ENCODE measurements around the gene EIF3K. TPM values are rescaled to one million over a fixed set of nuclear protein-coding genes. Genes with fewer than 3 reads are reported as not detected.
"Not testable (repeated sequence)": the region's sequence is repeated elsewhere in the genome, so short reads cannot be mapped to it uniquely, and the experiment has no call there.

Gene EIF3K
- polyA plus RNA-seq, 3 donors from 2014 or later: 338 to 456 (median 383) TPM

- Mint-ChIP-seq H3K4me1 (peaks cover 0 to 2% of the 10 kb centered on the region in 2 donors), H3K36me3 (peaks cover 5 to 20% (median 13%) of the 10 kb centered on the region in 3 donors), H3K4me3 (no peak overlapping the region), H3K9me3 (no peaks in the 10 kb centered on the region), H3K27me3 (ENCODE audit: low read depth in 3 of 3) (no peaks in the 10 kb centered on the region), H3K27ac (no peak overlapping the region)
- DNase-seq: no peak
These were observed 19.3 kb upstream of the EIF3K start for GRCh38 chr19:38599722-38600121.

GRCh38 chr19:38602856-38603255 is 16.1 kb upstream of the EIF3K start:
- H3K27ac Mint-ChIP-seq; H3K27me3 Mint-ChIP-seq (ENCODE audit: low read depth in 3 of 3); H3K9me3 Mint-ChIP-seq; DNase-seq; H3K4me3 Mint-ChIP-seq; H3K4me1 Mint-ChIP-seq: not testable (repeated sequence)
- H3K36me3 Mint-ChIP-seq: peaks cover 7 to 13% (median 9%) of the 10 kb centered on the region in 3 donors

DNA sequence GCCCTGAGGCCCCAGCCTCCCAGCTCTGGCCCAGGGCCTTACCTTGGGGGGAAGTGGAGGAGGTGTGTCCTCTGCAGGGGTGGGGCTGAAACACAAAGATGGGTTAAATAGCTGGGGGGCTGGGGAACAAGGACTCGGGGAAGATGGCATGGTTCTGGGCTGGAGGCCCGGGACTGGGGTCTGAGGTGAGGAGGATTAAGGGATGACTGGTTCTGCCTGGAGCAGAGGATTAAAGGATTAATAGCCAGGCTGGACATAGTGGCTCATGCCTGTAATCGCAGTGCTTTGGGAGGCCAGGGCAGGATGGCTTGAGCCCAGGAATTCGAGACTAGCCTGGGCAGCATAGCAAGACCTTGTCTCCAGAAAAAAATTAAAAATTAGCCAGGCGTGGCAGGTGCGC is 12.9 kb upstream of the EIF3K start:
- Mint-ChIP-seq H3K36me3 (peaks cover 8 to 20% (median 13%) of the 10 kb centered on the region in 3 donors), H3K4me3 (no peak overlapping the region), H3K9me3 (no peaks in the 10 kb centered on the region), H3K27ac (no peak overlapping the region), H3K27me3 (ENCODE audit: low read depth in 3 of 3) (no peaks in the 10 kb centered on the region), H3K4me1 (no peaks in the 10 kb centered on the region)
- no peak for DNase-seq

- Mint-ChIP-seq H3K27ac (no peak overlapping the region), H3K36me3 (peaks cover 16 to 31% (median 21%) of the 10 kb centered on the region in 3 donors), H3K27me3 (ENCODE audit: low read depth in 3 of 3) (peaks cover 0 to 13% (median 7%) of the 10 kb centered on the region in 3 donors), H3K9me3 (no peaks in the 10 kb centered on the region), H3K4me3 (no peak overlapping the region), H3K4me1 (peaks cover 44 to 48% of the 10 kb centered on the region in 2 donors)
- no peak for DNase-seq
These were observed 4.7 kb upstream of the EIF3K start for GRCh38 chr19:38614289-38614688.

GRCh38 chr19:38615007-38615581 is 3.9 kb upstream of the EIF3K start:
- DNase-seq: no peak
- peaks cover 52 to 57% of the 10 kb centered on the region in 2 donors for H3K4me1 Mint-ChIP-seq
- peaks cover 12 to 33% (median 18%) of the 10 kb centered on the region in 3 donors for H3K36me3 Mint-ChIP-seq
- H3K4me3 Mint-ChIP-seq: peak overlapping the region; percentile 26 to 75 (median 62)
- H3K9me3 Mint-ChIP-seq: no peaks in the 10 kb centered on the region
- H3K27me3 Mint-ChIP-seq (ENCODE audit: low read depth in 3 of 3): peaks cover 0 to 14% (median 7%) of the 10 kb centered on the region in 3 donors
- H3K27ac Mint-ChIP-seq: peak overlapping the region in 4 of 6 donors; percentile 47 to 66 (median 56)

GRCh38 chr19:38616265-38616664 is 2.7 kb upstream of the EIF3K start:
- DNase-seq: no peak
- Mint-ChIP-seq H3K27me3 (ENCODE audit: low read depth in 3 of 3) (peaks cover 0 to 14% (median 7%) of the 10 kb centered on the region in 3 donors), H3K4me3 (peak overlapping the region; percentile 97 to 100 (median 99)), H3K4me1 (peaks cover 56 to 60% of the 10 kb centered on the region in 2 donors), H3K36me3 (peaks cover 11 to 27% (median 12%) of the 10 kb centered on the region in 3 donors), H3K27ac (peak overlapping the region; percentile 92 to 99 (median 98)), H3K9me3 (no peaks in the 10 kb centered on the region)

DNA sequence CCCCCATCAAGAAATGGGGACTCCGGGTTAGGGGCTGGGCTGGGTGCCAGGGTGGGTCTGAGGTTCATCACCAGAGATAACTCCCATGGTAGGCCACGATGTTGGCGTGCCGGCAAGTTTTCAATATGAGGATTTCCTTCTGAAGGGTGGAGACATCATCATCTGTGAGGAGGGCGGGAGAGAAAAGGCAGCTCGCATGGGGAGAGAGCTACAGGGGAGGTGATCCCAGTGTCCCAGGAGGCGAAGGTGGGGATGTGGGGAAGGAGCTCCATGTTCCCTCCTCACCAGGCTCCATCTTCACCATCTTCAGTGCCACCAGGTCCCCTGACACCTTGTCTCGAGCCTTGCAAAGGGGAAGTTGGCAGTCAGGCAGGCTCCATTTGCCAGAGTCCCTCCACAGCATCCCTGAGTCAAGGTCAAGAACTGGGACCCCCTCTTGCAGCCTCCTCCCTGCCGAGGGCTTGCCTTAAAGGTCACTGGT is 1.7 kb upstream of the EIF3K start:
- H3K27me3 Mint-ChIP-seq (ENCODE audit: low read depth in 3 of 3): peaks cover 0 to 14% (median 7%) of the 10 kb centered on the region in 3 donors
- DNase-seq: peak in 2 of 3 donors; percentile 6 to 9
- H3K27ac Mint-ChIP-seq: peak overlapping the region; percentile 92 to 99 (median 98)
- H3K36me3 Mint-ChIP-seq: peaks cover 12 to 36% (median 14%) of the 10 kb centered on the region in 3 donors
- H3K4me1 Mint-ChIP-seq: peaks cover 59 to 65% of the 10 kb centered on the region in 2 donors
- peak overlapping the region; percentile 97 to 100 (median 99) for H3K4me3 Mint-ChIP-seq
- H3K9me3 Mint-ChIP-seq: no peaks in the 10 kb centered on the region

DNA sequence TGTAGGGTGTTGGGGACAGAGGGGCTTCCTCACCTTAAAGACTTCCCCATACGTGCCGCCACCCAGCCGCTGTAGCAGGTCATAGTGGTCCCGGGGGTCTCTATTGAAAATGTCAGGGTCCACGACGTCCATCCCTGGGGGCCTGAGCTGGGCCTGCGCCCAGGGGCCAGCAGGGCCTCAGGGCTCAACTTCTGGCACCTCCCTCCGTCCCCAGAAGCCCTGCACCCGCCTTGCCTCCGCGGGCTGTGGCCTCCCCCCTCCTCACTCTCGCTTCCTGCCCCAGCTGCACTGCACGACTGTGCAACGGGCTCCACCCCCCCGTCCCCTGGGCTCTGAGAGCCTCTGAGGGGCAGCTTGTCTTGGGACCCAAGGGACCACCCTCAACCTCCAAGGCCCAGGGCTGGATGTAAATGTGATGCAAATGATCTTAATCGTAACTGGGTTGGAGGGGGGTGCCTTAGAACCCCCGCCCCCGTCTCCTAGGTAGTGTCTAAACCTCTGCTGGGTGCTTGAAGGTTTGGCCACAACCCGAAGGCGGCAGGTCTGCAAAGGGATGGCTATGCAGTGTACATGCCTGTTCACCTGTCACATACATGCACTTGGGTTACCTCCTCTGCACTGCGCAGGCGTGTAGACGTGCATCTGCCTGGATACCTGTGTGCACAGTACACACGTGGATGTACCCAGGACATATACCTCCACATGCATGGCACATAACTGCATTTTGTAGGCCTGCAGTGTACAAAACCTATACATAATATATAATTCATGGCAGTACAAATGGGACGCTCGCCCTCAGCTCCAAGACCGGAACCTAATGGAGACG is 1.0 kb upstream of the EIF3K start, which contains the start of gene MAP4K1:
TSS of gene MAP4K1 (minus strand) at position 190 of the 826 bp plus-strand sequence. CDS start at position 132, 58 bp downstream.
- Mint-ChIP-seq H3K27me3 (ENCODE audit: low read depth in 3 of 3) (peaks cover 0 to 14% (median 7%) of the 10 kb centered on the region in 3 donors), H3K9me3 (no peaks in the 10 kb centered on the region), H3K27ac (peak within 1 kb of the TSS; percentile 92 to 99 (median 98)), H3K4me3 (peak within 1 kb of the TSS; percentile 97 to 100 (median 99)), H3K36me3 (peaks cover 10 to 32% (median 12%) of the 10 kb centered on the region in 3 donors), H3K4me1 (peaks cover 56 to 65% of the 10 kb centered on the region in 2 donors)
- DNase-seq: peak; percentile 63 to 72 (median 65)

- peak overlapping the region; percentile 92 to 99 (median 98) for H3K27ac Mint-ChIP-seq
- no peak for DNase-seq
- H3K4me1 Mint-ChIP-seq: peaks cover 52 to 58% of the 10 kb centered on the region in 2 donors
- peak overlapping the region; percentile 97 to 100 (median 99) for H3K4me3 Mint-ChIP-seq
- peaks cover 0 to 11% (median 7%) of the 10 kb centered on the region in 3 donors for H3K27me3 Mint-ChIP-seq (ENCODE audit: low read depth in 3 of 3)
- H3K36me3 Mint-ChIP-seq: peaks cover 9 to 36% (median 12%) of the 10 kb centered on the region in 3 donors
- no peaks in the 10 kb centered on the region for H3K9me3 Mint-ChIP-seq
These were observed 580 bp downstream of the EIF3K start for GRCh38 chr19:38619361-38620174.

DNA sequence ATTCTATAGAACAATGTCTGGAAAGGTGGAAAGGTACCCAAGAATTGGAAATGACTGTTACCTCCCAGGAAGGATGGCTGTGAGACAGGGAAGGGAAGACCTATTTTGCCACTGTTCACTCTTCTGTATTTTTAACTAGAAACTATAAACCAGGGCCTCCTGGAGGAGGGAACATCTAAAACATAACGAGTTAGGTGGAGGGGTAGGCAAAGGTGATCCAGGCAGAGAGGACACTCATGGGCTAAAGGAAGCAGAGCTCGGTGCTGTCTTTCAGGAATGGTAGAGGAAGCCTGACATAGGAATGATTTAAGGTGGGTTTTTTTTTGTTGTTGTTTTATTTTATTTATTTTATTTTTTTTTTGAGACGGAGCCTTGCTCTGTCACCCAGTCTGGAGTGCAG is 5.8 kb downstream of the EIF3K start:
- no peak overlapping the region for H3K4me3 Mint-ChIP-seq
- peaks cover 0 to 4% (median 0%) of the 10 kb centered on the region in 3 donors for H3K27me3 Mint-ChIP-seq (ENCODE audit: low read depth in 3 of 3)
- H3K9me3 Mint-ChIP-seq: no peaks in the 10 kb centered on the region
- peak overlapping the region in 1 of 6 donors; percentile 65 for H3K27ac Mint-ChIP-seq
- peaks cover 11 to 13% of the 10 kb centered on the region in 2 donors for H3K4me1 Mint-ChIP-seq
- H3K36me3 Mint-ChIP-seq: peaks cover 13 to 36% (median 19%) of the 10 kb centered on the region in 3 donors
- DNase-seq: no peak

DNA sequence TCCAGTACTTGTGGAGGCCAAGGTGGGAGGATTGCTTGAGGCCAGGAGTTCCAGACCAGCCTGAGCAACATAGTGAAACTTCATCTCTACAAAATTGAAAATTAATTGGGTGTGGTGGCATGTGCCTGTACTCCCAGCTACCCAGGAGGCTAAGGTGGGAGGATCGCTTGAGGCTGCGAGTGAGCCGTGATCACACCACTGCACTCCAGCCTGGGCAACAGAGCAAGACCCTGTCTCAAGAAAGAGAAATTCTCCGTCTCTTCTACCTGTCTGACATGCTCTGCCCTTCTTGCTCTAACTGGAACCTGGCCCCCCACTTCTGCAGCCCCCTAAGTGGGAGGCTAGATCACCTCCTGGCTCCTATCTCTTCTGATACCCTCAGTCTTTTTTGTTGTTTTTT is 7.4 kb downstream of the EIF3K start:
- no peak for DNase-seq
- Mint-ChIP-seq H3K36me3 (peaks cover 11 to 38% (median 19%) of the 10 kb centered on the region in 3 donors), H3K4me3 (no peak overlapping the region), H3K27me3 (ENCODE audit: low read depth in 3 of 3) (peaks cover 0 to 4% (median 0%) of the 10 kb centered on the region in 3 donors), H3K27ac (no peak overlapping the region), H3K9me3 (no peaks in the 10 kb centered on the region), H3K4me1 (peaks cover 4 to 6% of the 10 kb centered on the region in 2 donors)

DNA sequence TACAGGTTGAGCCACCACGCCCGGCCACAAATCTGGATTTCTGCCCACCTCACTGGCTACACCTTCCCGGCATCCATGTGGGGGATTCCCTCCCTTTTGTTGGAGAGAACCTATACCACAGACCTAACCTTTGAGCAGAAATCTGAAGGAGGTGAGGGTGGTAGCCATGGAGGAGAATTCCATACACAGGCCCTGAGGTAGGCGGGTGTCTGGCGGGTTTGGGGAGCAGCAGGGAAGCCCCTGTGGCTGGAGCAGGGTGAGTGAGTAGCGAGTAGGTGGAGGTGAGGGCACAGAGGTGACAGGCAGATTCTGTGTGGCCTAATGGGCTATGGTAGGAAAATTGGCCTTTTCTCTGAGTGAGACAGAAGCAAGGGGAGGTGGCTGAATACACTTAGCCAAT is 10.6 kb downstream of the EIF3K start:
- peaks cover 0 to 8% (median 0%) of the 10 kb centered on the region in 3 donors for H3K27me3 Mint-ChIP-seq (ENCODE audit: low read depth in 3 of 3)
- peaks cover 8 to 28% (median 22%) of the 10 kb centered on the region in 3 donors for H3K36me3 Mint-ChIP-seq
- H3K27ac Mint-ChIP-seq: no peak overlapping the region

DNA sequence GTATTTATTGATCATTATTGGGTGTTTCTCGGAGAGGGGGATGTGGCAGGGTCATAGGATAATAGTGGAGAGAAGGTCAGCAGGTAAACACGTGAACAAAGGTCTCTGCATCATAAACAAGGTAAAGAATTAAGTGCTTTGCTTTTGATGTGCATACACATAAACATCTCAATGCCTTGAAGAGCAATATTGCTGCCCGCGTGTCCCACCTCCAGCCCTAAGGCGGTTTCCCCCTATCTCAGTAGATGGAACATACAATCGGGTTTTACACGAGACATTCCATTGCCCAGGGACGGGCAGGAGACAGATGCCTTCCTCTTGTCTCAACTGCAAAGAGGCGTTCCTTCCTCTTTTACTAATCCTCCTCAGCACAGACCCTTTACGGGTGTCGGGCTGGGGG is 12.3 kb downstream of the EIF3K start:
- H3K9me3 Mint-ChIP-seq; H3K27ac Mint-ChIP-seq; H3K27me3 Mint-ChIP-seq (ENCODE audit: low read depth in 3 of 3); DNase-seq; H3K4me3 Mint-ChIP-seq: not testable (repeated sequence)
- Mint-ChIP-seq H3K36me3 (peaks cover 8 to 25% (median 18%) of the 10 kb centered on the region in 3 donors), H3K4me1 (peaks cover 21 to 26% of the 10 kb centered on the region in 2 donors)

More for the DNA sequence above, 10.6 kb downstream of the EIF3K start:
- Mint-ChIP-seq H3K4me1 (peaks cover 4 to 10% of the 10 kb centered on the region in 2 donors), H3K9me3 (no peaks in the 10 kb centered on the region), H3K4me3 (no peak overlapping the region)
- DNase-seq: no peak
